ENCODE results near the gene CHRNA7.
"Not testable (repeated sequence)": the region's sequence is repeated elsewhere in the genome, so short reads cannot be mapped to it uniquely, and the experiment has no call there.

CHRNA7 gene

GRCh38 chr15:32152574-32152973 lies 122.3 kb downstream of the CHRNA7 start:
- no peak for TF ChIP-seq CTCF (IDR thresholded peaks at IDR 0.05)
- TF ChIP-seq ZFX (IDR thresholded peaks at IDR 0.05; ENCODE audit: borderline replicate concordance), result no peak
- no peak overlapping the region for H3K27ac ChIP-seq

DNA sequence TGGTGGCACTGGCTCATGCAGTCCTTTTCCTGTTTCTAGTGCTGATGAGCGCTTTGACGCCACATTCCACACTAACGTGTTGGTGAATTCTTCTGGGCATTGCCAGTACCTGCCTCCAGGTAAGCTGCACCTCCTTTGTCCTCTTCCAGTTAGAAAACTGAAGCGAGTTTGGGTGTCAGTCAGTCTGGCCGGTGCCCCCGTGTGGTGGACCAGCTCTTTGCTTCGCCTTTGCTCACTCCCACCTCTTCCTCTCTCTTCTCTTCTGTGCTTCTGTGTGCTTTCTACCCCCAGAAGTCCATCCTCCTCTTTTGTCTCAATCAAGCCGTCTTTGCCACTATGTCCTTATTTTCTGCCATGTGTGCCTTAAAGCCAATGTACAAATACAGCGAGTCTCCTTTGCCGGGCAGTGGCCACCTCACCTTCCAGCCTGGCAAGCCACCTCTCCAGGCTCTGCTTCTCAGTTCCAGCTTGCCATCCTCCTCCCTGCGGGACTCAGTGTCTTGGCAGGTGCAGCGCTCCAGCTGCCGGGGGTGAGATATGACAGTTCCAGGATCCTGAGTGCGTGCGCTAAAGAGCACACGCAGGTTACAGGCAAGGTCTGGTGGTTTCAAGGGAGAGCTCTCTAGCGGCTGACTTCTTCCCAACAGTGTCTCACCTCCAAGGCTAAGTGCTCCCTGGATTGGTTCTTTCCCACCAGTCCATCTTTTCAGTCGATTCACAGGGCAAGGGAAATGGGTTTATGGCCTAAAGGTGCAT lies 123.7 kb downstream of the CHRNA7 start:
- H3K27ac ChIP-seq, result not testable (repeated sequence)

DNA sequence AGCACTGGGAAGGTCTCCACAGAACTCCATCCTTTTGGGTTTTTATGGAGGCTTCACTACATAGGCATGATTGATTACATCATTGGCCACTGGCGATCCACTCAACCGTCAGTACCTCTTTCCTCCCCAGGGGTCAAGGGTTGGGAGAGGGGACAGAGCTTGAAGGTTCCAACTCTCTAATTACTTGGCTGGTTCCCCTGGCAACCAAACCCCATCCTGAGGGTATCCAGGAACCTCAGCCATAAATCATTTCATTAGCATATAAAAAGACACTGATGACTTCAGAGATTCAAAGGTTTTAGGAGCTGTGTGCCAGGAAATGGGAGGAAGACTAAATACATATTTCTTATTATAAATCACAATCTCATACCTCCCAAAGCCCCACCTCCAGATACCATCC lies 131.8 kb downstream of the CHRNA7 start:
- not testable (repeated sequence) for H3K27ac ChIP-seq

- H3K27ac ChIP-seq, result not testable (repeated sequence)
Measured at GRCh38 chr15:32164065-32164464, 133.8 kb downstream of the CHRNA7 start.

DNA sequence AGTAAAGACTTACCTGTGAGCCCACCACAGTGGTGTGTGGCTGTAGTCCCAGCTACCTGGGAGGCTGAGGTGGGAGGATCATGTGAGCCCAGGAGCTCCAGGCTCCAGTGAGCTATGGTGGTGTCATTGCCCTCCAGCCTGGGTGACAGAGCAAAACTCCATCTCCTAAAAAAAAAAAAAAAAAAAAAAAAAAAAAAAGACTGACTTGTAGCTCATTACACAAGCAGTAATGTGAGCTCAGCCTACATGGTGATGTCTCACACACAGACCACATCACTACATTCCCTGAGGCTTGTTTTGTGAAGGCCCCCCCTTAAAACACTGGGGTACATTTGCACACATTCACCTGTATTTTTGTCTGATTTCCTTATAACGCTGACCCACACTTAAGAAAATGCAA lies 134.4 kb downstream of the CHRNA7 start:
- H3K27ac ChIP-seq, result not testable (repeated sequence)

DNA sequence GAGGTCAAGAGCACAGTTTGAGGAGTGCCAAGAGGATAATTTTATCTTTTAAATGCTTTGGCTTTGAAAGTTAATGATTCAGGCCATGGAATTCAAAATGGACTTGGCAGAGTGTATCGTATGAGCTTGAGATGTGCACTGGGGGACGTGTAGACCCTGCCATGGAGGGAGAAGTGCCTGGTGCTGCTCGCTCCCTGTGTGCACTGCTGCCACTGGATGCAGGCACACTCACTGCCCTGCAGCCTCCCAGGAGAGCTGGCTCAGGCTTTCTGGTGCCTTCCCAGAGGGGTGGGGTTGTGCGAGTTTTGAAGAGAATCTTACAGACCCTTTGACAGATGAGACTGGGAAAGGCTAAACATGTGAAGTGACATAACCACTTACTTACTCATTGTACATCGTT lies 135.5 kb downstream of the CHRNA7 start:
- H3K27ac ChIP-seq, result not testable (repeated sequence)

DNA sequence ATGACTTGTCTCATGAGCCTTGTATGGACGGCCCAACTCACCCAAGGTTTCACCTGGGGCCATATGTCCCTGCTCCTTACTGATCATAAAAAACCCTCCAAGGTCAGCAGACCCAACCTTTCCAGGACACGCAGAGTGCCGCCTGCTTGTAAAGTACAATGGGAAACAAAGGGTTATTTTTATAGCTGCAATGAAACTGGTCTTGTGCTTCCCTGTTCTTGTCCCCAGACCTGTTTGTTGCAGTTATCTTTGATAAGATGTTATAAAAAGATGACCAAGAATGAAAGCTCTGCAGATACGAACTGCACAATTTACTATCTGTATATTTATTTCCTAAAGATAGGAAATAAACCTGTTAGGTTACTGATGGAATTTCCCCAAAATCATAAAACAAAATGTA lies 136.0 kb downstream of the CHRNA7 start:
- not testable (repeated sequence) for H3K27ac ChIP-seq

DNA sequence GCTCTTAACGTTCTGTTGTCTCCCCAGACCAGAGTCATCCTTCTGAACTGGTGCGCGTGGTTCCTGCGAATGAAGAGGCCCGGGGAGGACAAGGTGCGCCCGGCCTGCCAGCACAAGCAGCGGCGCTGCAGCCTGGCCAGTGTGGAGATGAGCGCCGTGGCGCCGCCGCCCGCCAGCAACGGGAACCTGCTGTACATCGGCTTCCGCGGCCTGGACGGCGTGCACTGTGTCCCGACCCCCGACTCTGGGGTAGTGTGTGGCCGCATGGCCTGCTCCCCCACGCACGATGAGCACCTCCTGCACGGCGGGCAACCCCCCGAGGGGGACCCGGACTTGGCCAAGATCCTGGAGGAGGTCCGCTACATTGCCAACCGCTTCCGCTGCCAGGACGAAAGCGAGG lies 137.6 kb downstream of the CHRNA7 start:
- not testable (repeated sequence) for H3K27ac ChIP-seq

GRCh38 chr15:32180579-32180978 lies 150.3 kb downstream of the CHRNA7 start:
- not testable (repeated sequence) for H3K27ac ChIP-seq

GRCh38 chr15:32193780-32194179 lies 163.5 kb downstream of the CHRNA7 start:
- not testable (repeated sequence) for H3K27ac ChIP-seq

DNA sequence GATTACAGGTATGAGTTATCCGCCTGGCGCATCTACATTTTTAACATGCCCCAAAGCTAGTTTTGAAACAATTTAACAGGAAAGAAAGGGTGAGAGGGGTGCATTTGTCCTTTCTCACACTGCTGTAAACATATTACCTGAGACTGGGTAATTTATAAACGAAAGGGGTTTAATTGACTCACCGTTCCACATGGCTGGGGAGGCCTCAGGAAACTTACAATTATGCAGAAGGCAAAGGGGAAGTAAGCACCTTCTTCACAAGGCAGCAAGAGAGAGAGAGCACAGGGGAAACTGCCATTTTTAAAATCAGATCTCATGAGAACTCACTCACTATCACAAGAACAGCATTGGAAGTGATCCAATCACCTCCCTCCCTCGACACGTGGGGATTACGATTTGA lies 165.9 kb downstream of the CHRNA7 start:
- not testable (repeated sequence) for H3K27ac ChIP-seq

GRCh38 chr15:32198938-32199337 lies 168.6 kb downstream of the CHRNA7 start:
- H3K27ac ChIP-seq, result not testable (repeated sequence)

- not testable (repeated sequence) for H3K27ac ChIP-seq
Measured at GRCh38 chr15:32209081-32209480, 178.8 kb downstream of the CHRNA7 start.

DNA sequence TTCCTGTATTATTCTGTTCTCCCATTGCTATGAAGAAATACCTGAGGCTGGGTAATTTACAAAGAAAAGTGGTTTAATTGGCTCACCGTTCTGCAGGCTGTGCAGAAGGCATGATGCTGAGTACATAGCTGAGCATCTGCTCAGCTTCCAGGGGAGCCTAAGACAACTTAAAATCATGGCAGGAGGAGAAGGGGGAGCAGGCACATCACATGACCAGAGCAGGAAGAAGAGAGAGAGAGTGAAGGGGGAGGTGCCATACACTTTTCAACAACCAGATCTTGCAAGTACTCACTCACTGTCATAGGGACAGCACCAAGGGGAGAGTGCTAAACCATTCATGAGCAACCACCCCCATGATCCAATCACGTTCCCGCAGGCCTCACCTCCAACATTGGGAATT lies 188.4 kb downstream of the CHRNA7 start:
- no peak overlapping the region for H3K27ac ChIP-seq
- TF ChIP-seq CTCF (IDR thresholded peaks at IDR 0.05) (no peak), ZFX (IDR thresholded peaks at IDR 0.05; ENCODE audit: borderline replicate concordance) (no peak)
